ENCODE results near the gene RELN. TPM values are rescaled to one million over a fixed set of nuclear protein-coding genes. Genes with fewer than 3 reads are reported as not detected.

Gene RELN
- total and polyA plus RNA-seq, 10 of the 15 experiments (the other 5 are each of a cell fraction or from before 2014, with no cell fraction given): 0.11 to 0.21 TPM; not detected in 8

- WGBS (ENCODE audit: insufficient coverage, insufficient replicate concordance, low lambda C conversion rate, missing lambda C conversion rate): 30% methylated on average over 6 of the region's 6 CpGs
- Histone ChIP-seq H3K27me3 (replicated peaks in 1 of 2; ENCODE audit: control insufficient read depth in 2 of 2, insufficient read depth in 2 of 2, low read length in 1 of 2) (no peaks in the 10 kb centered on the region; a peak in 1 of 4 replicates), H3K79me2 (ENCODE audit: control insufficient read depth, insufficient read depth, low read length) (no peaks in the 10 kb centered on the region), H3K9ac (ENCODE audit: control insufficient read depth, insufficient read depth, low read length) (no peak overlapping the region), H3K36me3 (ENCODE audit: control insufficient read depth in 2 of 2, insufficient read depth in 2 of 2, low read length in 1 of 2) (no peaks in the 10 kb centered on the region), H3K4me2 (ENCODE audit: control insufficient read depth, insufficient read depth) (no peak overlapping the region), H4K20me1 (ENCODE audit: control insufficient read depth, insufficient read depth) (no peaks in the 10 kb centered on the region), H2AFZ (ENCODE audit: control insufficient read depth, low read depth, low read length) (no peak overlapping the region), H3K27ac (ENCODE audit: control insufficient read depth, insufficient read depth) (no peak overlapping the region), H3K4me1 (ENCODE audit: control insufficient read depth, insufficient read depth, low read length) (no peaks in the 10 kb centered on the region), H3K9me3 (replicated peaks; ENCODE audit: control insufficient read depth, insufficient read depth, low read length) (no peaks in the 10 kb centered on the region), H3K4me3 (no peak overlapping the region)
- ChIA-PET RAD21 (ENCODE audit: unreplicated experiment) (no interaction called here), SMC1A (ENCODE audit: uncharacterized antibody, unreplicated experiment) (interaction anchor here (0.9 kb wide), 1 partner anchor 9 kb away, joined by 3 read pairs; no protein-coding TSS in a partner anchor), POLR2A (no interaction called here), CTCF (no interaction called here)
- FAIRE-seq (no peak), ATAC-seq (no peak), DNase-seq (ENCODE audit: low read depth, low spot score) (no peak)
- TF ChIP-seq CHD2 (IDR thresholded peaks at IDR 0.05; ENCODE audit: borderline replicate concordance, low read depth, low read length) (no peak), MAX (IDR thresholded peaks at IDR 0.05; ENCODE audit: low read depth, low read length) (no peak), ZSCAN29 (IDR thresholded peaks at IDR 0.05) (no peak), ZNF622 (IDR thresholded peaks at IDR 0.05) (no peak), CUX1 (IDR thresholded peaks at IDR 0.05; ENCODE audit: insufficient replicate concordance, low read depth, low read length) (no peak), EP300 (IDR thresholded peaks at IDR 0.05; ENCODE audit: borderline replicate concordance in 1 of 2, control insufficient read depth in 1 of 2, low read depth in 2 of 2, low read length in 2 of 2) (no peak), SREBF1 (IDR thresholded peaks at IDR 0.05; ENCODE audit: low read length) (no peak), CBFB (IDR thresholded peaks at IDR 0.05; ENCODE audit: low read depth) (no peak), ZNF384 (IDR thresholded peaks at IDR 0.05; ENCODE audit: borderline replicate concordance, low read depth, low read length) (no peak), HDAC2 (IDR thresholded peaks at IDR 0.05) (no peak), HDAC6 (IDR thresholded peaks at IDR 0.05; ENCODE audit: unreplicated experiment) (no peak), E4F1 (IDR thresholded peaks at IDR 0.05; ENCODE audit: borderline replicate concordance, partially characterized antibody) (no peak)
- in situ Hi-C loops (cut with MboI): no loop called here
- intact Hi-C loops (cut with micrococcal nuclease; ENCODE audit: unreplicated experiment): no loop called here
- BruUV-seq (replicated peaks): no TSS peak
Observed at GRCh38 chr7:103940382-103941268, 48.8 kb downstream of the RELN start.

Data from GM12878 (cell line).